Thoracic aorta (tissue), 2 donors: ENCODE results near the gene WDR72. TPM values are rescaled to one million over a fixed set of nuclear protein-coding genes. Genes with fewer than 3 reads are reported as not detected.

Experiments used
- ATAC-seq: fragments of 150-250 bp; one replicate; pipeline ENCODE4 v1.8.0; 2017; ENCODE audit warnings: low read depth; ENCODE audit not compliant: insufficient number of reproducible peaks, low FRiP score
- DNase-seq: peaks from one replicate; pipeline ENCODE4 v3.0.0-alpha.2; 2020; ENCODE audit warnings: low spot score
- H3K27ac ChIP-seq, 2 donors: fragments of 200-600 bp; sonication (generic); 1 replicate in 1 of 2; 2 replicates in 1 of 2; pipeline ENCODE4 v1.5.1; 2016; ENCODE audit warnings: mild to moderate bottlenecking in 2 of 2, moderate library complexity in 2 of 2
- H3K27me3 ChIP-seq: fragments of 200-600 bp; sonication (generic); replicated peaks from 2 replicates; pipeline ENCODE4 v1.6.0; 2016; ENCODE audit warnings: mild to moderate bottlenecking; ENCODE audit not compliant: insufficient read depth
- H3K36me3 ChIP-seq: fragments of 200-600 bp; sonication (generic); one replicate; pipeline ENCODE4 v1.5.1; 2016
- H3K4me1 ChIP-seq, 2 donors: fragments of 200-600 bp; sonication (generic); 1 replicate in 1 of 2; 2 replicates in 1 of 2; pipeline versions ENCODE4 v1.5.1 to v1.6.0; 2016; ENCODE audit warnings: low read depth in 2 of 2, mild to moderate bottlenecking in 1 of 2; ENCODE audit not compliant: control insufficient read depth in 1 of 2
- H3K4me3 ChIP-seq: fragments of 200-600 bp; sonication (generic); 2 replicates; pipeline ENCODE4 v1.5.1; 2016; ENCODE audit warnings: mild to moderate bottlenecking
- H3K9me3 ChIP-seq: fragments of 200-600 bp; sonication (generic); 2 replicates; pipeline ENCODE4 v1.5.1; 2016
- CTCF ChIP-seq: fragments of 200-600 bp; sonication (generic); IDR thresholded peaks from one replicate; pipeline ENCODE4 v1.5.1; 2019; ENCODE audit warnings: antibody characterized with exemption
- total RNA-seq, 2 donors: library from RNA; depleted of rRNA; stranded (reverse); fragments of >200 nt; gene quantifications; one replicate each; pipeline versions ENCODE4 v1.1.0 to v1.2.3, GENCODE V29; 2016

Gene WDR72
- total RNA-seq, 2 donors from 2014 or later = 2.2 TPM; not detected in 1

- ATAC-seq (no peak), DNase-seq (no peak)
- Histone ChIP-seq H3K4me1 (no peaks in the 10 kb centered on the region), H3K27me3 (no peaks in the 10 kb centered on the region), H3K36me3 (no peaks in the 10 kb centered on the region), H3K27ac (no peak overlapping the region), H3K4me3 (no peak overlapping the region), H3K9me3 (no peaks in the 10 kb centered on the region)
- no peak for TF ChIP-seq CTCF
These were observed 179.1 kb downstream of the WDR72 start for GRCh38 chr15:53580366-53580765.

- no peak for DNase-seq
- Histone ChIP-seq H3K27me3 (no peaks in the 10 kb centered on the region), H3K9me3 (no peaks in the 10 kb centered on the region), H3K27ac (no peak overlapping the region), H3K36me3 (no peaks in the 10 kb centered on the region), H3K4me1 (no peaks in the 10 kb centered on the region), H3K4me3 (no peak overlapping the region)
- TF ChIP-seq CTCF = no peak
- no peak for ATAC-seq
These were observed 182.6 kb downstream of the WDR72 start for GRCh38 chr15:53576841-53577240.

- H3K27ac ChIP-seq = no peak overlapping the region
- H3K9me3 ChIP-seq = no peaks in the 10 kb centered on the region
- no peaks in the 10 kb centered on the region for H3K36me3 ChIP-seq
- H3K4me1 ChIP-seq = no peaks in the 10 kb centered on the region
- no peaks in the 10 kb centered on the region for H3K27me3 ChIP-seq
- no peak for ATAC-seq
- TF ChIP-seq CTCF = no peak
- H3K4me3 ChIP-seq = no peak overlapping the region
- DNase-seq = no peak
These were observed 186.4 kb downstream of the WDR72 start for GRCh38 chr15:53573091-53573490.

GRCh38 chr15:53569751-53570480, 189.5 kb downstream of the WDR72 start:
- H3K4me1 ChIP-seq = no peaks in the 10 kb centered on the region
- DNase-seq (no peak), ATAC-seq (no peak)
- H3K27me3 ChIP-seq = no peaks in the 10 kb centered on the region
- no peak overlapping the region for H3K4me3 ChIP-seq
- no peak overlapping the region for H3K27ac ChIP-seq
- H3K9me3 ChIP-seq = no peaks in the 10 kb centered on the region
- TF ChIP-seq CTCF = no peak
- no peaks in the 10 kb centered on the region for H3K36me3 ChIP-seq

- H3K4me3 ChIP-seq = no peak overlapping the region
These were observed 192.6 kb downstream of the WDR72 start for GRCh38 chr15:53566912-53567311.

More at GRCh38 chr15:53566912-53567311, 192.6 kb downstream of the WDR72 start:
- no peaks in the 10 kb centered on the region for H3K36me3 ChIP-seq
- TF ChIP-seq CTCF = no peak
- no peaks in the 10 kb centered on the region for H3K27me3 ChIP-seq
- DNase-seq = no peak
- no peak for ATAC-seq
- no peaks in the 10 kb centered on the region for H3K9me3 ChIP-seq
- no peaks in the 10 kb centered on the region for H3K4me1 ChIP-seq
- no peak overlapping the region for H3K27ac ChIP-seq
